ENCODE measurements around the gene TUBB2A. TPM values are rescaled to one million over a fixed set of nuclear protein-coding genes. Genes with fewer than 3 reads are reported as not detected.

TUBB2A gene
- total and polyA plus RNA-seq, 2 of the 13 experiments (the other 11 are each of a cell fraction or from before 2014, with no cell fraction given) = 35.3 to 106 TPM

DNA sequence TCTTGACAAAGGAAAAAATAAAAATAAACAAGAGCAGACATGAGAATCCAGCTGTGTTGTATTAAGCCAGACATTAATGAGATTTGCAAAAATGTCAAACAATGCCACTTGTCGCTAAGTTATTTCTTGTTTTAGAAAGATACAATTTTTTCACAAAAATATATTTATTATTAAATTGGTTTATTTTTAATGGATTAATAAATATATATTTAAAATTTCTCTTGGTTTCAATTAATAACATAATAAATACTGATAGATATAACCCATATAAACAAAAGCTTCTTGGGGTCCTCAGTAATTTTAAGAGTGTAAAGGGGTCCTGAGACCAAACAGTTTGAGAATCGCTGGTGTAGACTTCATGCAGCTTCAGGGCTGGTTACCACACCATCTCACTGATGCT is 44.0 kb upstream of the TUBB2A start:
- TF ChIP-seq, protein P1, sequence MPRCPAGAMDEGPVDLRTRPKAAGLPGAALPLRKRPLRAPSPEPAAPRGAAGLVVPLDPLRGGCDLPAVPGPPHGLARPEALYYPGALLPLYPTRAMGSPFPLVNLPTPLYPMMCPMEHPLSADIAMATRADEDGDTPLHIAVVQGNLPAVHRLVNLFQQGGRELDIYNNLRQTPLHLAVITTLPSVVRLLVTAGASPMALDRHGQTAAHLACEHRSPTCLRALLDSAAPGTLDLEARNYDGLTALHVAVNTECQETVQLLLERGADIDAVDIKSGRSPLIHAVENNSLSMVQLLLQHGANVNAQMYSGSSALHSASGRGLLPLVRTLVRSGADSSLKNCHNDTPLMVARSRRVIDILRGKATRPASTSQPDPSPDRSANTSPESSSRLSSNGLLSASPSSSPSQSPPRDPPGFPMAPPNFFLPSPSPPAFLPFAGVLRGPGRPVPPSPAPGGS (CRISPR knock-in tag; IDR thresholded peaks at IDR 0.05) = no peak
- TF ChIP-seq HOXA9 (CRISPR knock-in tag; IDR thresholded peaks at IDR 0.05; ENCODE audit: borderline replicate concordance) = no peak
- TF ChIP-seq ZNF782 (CRISPR knock-in tag; IDR thresholded peaks at IDR 0.05; ENCODE audit: borderline replicate concordance) = no peak
- no peak for TF ChIP-seq SRY (CRISPR knock-in tag; IDR thresholded peaks at IDR 0.05)
- in situ Hi-C loops (cut with HindIII; ENCODE audit: extremely low pct_ligation_motif_present, low pct_unique_long_range_greater_than_20kb) = no loop called here
- Histone ChIP-seq H3K9ac (ENCODE audit: insufficient read depth, low read depth, low read length) (no peak overlapping the region), H3K4me1 (ENCODE audit: insufficient read depth, low read length) (peaks cover 7% of the 10 kb centered on the region), H3K4me3 (replicated peaks in 1 of 3; ENCODE audit: insufficient read depth in 1 of 3, low read depth in 2 of 3, low read length in 3 of 3) (no peak overlapping the region), H3K36me3 (replicated peaks in 1 of 2; ENCODE audit: control insufficient read depth in 1 of 2, insufficient read depth in 2 of 2, low read length in 2 of 2) (no peaks in the 10 kb centered on the region), H3K79me2 (ENCODE audit: insufficient read depth, low read length) (no peaks in the 10 kb centered on the region), H2AFZ (ENCODE audit: low read length) (no peak overlapping the region), H4K20me1 (ENCODE audit: insufficient read depth, low read length) (no peaks in the 10 kb centered on the region), H3K27me3 (ENCODE audit: control insufficient read depth in 1 of 2, insufficient read depth in 2 of 2, low read length in 2 of 2) (peaks cover 0 to 30% of the 10 kb centered on the region in 2 experiments; a peak in 1 of 5 replicates), H3K9me3 (ENCODE audit: low read length) (no peaks in the 10 kb centered on the region), H3K27ac (ENCODE audit: extremely low read length, insufficient read depth, low read length) (no peak overlapping the region), H3K4me2 (ENCODE audit: low read depth, low read length) (no peak overlapping the region)
- ATAC-seq = no peak
- no TSS peak for BruUV-seq (replicated peaks)
- intact Hi-C loops (cut with micrococcal nuclease; ENCODE audit: unreplicated experiment) = no loop called here
- ChIA-PET CTCF (ENCODE audit: low intra/inter-chr PET ratio, low total read pairs) (no interaction called here), POLR2A (no interaction called here)
- no peak for DNase-seq (ENCODE audit: low spot score)
- FAIRE-seq = no peak
- WGBS (ENCODE audit: low lambda C conversion rate) = 44% methylated on average over 2 of the region's 2 CpGs

- intact Hi-C loops (cut with micrococcal nuclease; ENCODE audit: unreplicated experiment) = no loop called here
- CTCF ChIA-PET (ENCODE audit: low intra/inter-chr PET ratio, low total read pairs) = no interaction called here
- no TSS peak for BruUV-seq (replicated peaks)
- Histone ChIP-seq H3K27ac (ENCODE audit: extremely low read length, insufficient read depth, low read length) (no peak overlapping the region), H3K79me2 (ENCODE audit: insufficient read depth, low read length) (no peaks in the 10 kb centered on the region), H4K20me1 (ENCODE audit: insufficient read depth, low read length) (no peaks in the 10 kb centered on the region), H3K9me3 (ENCODE audit: low read length) (no peaks in the 10 kb centered on the region), H3K9ac (ENCODE audit: insufficient read depth, low read depth, low read length) (no peak overlapping the region), H2AFZ (ENCODE audit: low read length) (no peak overlapping the region), H3K4me2 (ENCODE audit: low read depth, low read length) (no peak overlapping the region), H3K27me3 (ENCODE audit: control insufficient read depth in 1 of 2, insufficient read depth in 2 of 2, low read length in 2 of 2) (peaks cover 0 to 23% of the 10 kb centered on the region in 2 experiments; a peak in 1 of 5 replicates), H3K4me3 (replicated peaks in 1 of 3; ENCODE audit: insufficient read depth in 1 of 3, low read depth in 2 of 3, low read length in 3 of 3) (no peak overlapping the region), H3K36me3 (replicated peaks in 1 of 2; ENCODE audit: control insufficient read depth in 1 of 2, insufficient read depth in 2 of 2, low read length in 2 of 2) (no peaks in the 10 kb centered on the region), H3K4me1 (ENCODE audit: insufficient read depth, low read length) (peaks cover 14% of the 10 kb centered on the region)
- ATAC-seq (no peak), FAIRE-seq (no peak), DNase-seq (ENCODE audit: low spot score) (no peak)
- in situ Hi-C loops (cut with HindIII; ENCODE audit: extremely low pct_ligation_motif_present, low pct_unique_long_range_greater_than_20kb) = no loop called here
- POLR2A ChIA-PET = no interaction called here
- no peak for TF ChIP-seq KLF16 (CRISPR knock-in tag; IDR thresholded peaks at IDR 0.05)
- no peak for TF ChIP-seq TBX2 (CRISPR knock-in tag; IDR thresholded peaks at IDR 0.05; ENCODE audit: borderline replicate concordance)
- TF ChIP-seq POLR2G (IDR thresholded peaks at IDR 0.05; ENCODE audit: low read depth, low read length) = no peak
- TF ChIP-seq, protein P2, sequence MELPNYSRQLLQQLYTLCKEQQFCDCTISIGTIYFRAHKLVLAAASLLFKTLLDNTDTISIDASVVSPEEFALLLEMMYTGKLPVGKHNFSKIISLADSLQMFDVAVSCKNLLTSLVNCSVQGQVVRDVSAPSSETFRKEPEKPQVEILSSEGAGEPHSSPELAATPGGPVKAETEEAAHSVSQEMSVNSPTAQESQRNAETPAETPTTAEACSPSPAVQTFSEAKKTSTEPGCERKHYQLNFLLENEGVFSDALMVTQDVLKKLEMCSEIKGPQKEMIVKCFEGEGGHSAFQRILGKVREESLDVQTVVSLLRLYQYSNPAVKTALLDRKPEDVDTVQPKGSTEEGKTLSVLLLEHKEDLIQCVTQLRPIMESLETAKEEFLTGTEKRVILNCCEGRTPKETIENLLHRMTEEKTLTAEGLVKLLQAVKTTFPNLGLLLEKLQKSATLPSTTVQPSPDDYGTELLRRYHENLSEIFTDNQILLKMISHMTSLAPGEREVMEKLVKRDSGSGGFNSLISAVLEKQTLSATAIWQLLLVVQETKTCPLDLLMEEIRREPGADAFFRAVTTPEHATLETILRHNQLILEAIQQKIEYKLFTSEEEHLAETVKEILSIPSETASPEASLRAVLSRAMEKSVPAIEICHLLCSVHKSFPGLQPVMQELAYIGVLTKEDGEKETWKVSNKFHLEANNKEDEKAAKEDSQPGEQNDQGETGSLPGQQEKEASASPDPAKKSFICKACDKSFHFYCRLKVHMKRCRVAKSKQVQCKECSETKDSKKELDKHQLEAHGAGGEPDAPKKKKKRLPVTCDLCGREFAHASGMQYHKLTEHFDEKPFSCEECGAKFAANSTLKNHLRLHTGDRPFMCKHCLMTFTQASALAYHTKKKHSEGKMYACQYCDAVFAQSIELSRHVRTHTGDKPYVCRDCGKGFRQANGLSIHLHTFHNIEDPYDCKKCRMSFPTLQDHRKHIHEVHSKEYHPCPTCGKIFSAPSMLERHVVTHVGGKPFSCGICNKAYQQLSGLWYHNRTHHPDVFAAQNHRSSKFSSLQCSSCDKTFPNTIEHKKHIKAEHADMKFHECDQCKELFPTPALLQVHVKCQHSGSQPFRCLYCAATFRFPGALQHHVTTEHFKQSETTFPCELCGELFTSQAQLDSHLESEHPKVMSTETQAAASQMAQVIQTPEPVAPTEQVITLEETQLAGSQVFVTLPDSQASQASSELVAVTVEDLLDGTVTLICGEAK (IDR thresholded peaks at IDR 0.05) = peak; percentile 28; the same call in 1 of the 2 replicates
- TF ChIP-seq, protein P2 (CRISPR knock-in tag; IDR thresholded peaks at IDR 0.05) = peak; percentile 92
Measured at GRCh38 chr6:3200682-3201081, 43.3 kb upstream of the TUBB2A start.

Data from HepG2 (cell line).